Karpas-422 (cell line): ENCODE measurements around the gene KCNF1. TPM values are rescaled to one million over a fixed set of nuclear protein-coding genes. Genes with fewer than 3 reads are reported as not detected.

Source experiments
- DNase-seq: peaks from one replicate; pipeline ENCODE4 v3.0.0-alpha.2; 2015
- H2AFZ ChIP-seq: fragments of 200-600 bp; sonication (generic); 2 replicates; pipeline ENCODE4 v1.6.1; 2014; ENCODE audit warnings: antibody characterized with exemption, low read length, mixed read lengths
- H3K27ac ChIP-seq: fragments of 200-600 bp; sonication (generic); 2 replicates; pipeline ENCODE4 v1.5.1; 2014; ENCODE audit warnings: mild to moderate bottlenecking, low read length, moderate library complexity
- H3K27me3 ChIP-seq: fragments of 200-600 bp; sonication (generic); 2 replicates; pipeline ENCODE4 v1.6.1; 2014; ENCODE audit warnings: low read length, mixed read lengths
- H3K36me3 ChIP-seq: fragments of 200-600 bp; sonication (generic); 2 replicates; pipeline ENCODE4 v1.6.1; 2014; ENCODE audit warnings: low read length, mixed read lengths; ENCODE audit not compliant: insufficient read depth
- H3K4me1 ChIP-seq: fragments of 200-600 bp; sonication (generic); 2 replicates; pipeline ENCODE4 v1.6.1; 2014; ENCODE audit warnings: mild to moderate bottlenecking, low read length, mixed read lengths
- H3K4me2 ChIP-seq: fragments of 200-600 bp; sonication (generic); 2 replicates; pipeline ENCODE4 v1.6.1; 2014; ENCODE audit warnings: low read length, low read depth, mild to moderate bottlenecking; ENCODE audit not compliant: poor library complexity, severe bottlenecking
- H3K4me3 ChIP-seq: fragments of 200-600 bp; sonication (generic); 2 replicates; pipeline ENCODE4 v1.5.1; 2014; ENCODE audit warnings: mild to moderate bottlenecking, antibody characterized with exemption, low read length, mixed read lengths
- H3K79me2 ChIP-seq: fragments of 200-600 bp; sonication (generic); 2 replicates; pipeline ENCODE4 v1.6.1; 2014; ENCODE audit warnings: mild to moderate bottlenecking, low read length, mixed read lengths
- H3K9ac ChIP-seq: fragments of 200-600 bp; sonication (generic); 2 replicates; pipeline ENCODE4 v1.6.0; 2014; ENCODE audit warnings: low read length
- H3K9me2 ChIP-seq: fragments of 200-600 bp; sonication (generic), shearing (Covaris generic); replicated peaks from 2 replicates; pipeline ENCODE4 v1.6.0; 2014; ENCODE audit warnings: mild to moderate bottlenecking, low read length, moderate library complexity; ENCODE audit not compliant: insufficient read depth
- H3K9me3 ChIP-seq: fragments of 300-700, 200-600 bp; sonication (generic); 2 replicates; pipeline ENCODE4 v1.6.1; 2014; ENCODE audit warnings: low read length, mixed read lengths
- H4K20me1 ChIP-seq: fragments of 200-600 bp; sonication (generic); 2 replicates; pipeline ENCODE4 v1.6.1; 2014; ENCODE audit warnings: mild to moderate bottlenecking, antibody characterized with exemption, low read length, low read depth; ENCODE audit not compliant: insufficient read depth
- total RNA-seq: library from RNA; depleted of rRNA; stranded (reverse); fragments of >200 nt; shearing (Covaris generic); gene quantifications from 2 replicates; pipeline ENCODE4 v1.2.3, GENCODE V29; 2014; ENCODE audit warnings: low replicate concordance

Gene KCNF1
- total RNA-seq, 1 experiment from 2014 or later = not detected

- Histone ChIP-seq H3K27ac (no peak overlapping the region), H3K9me3 (no peaks in the 10 kb centered on the region), H3K79me2 (no peaks in the 10 kb centered on the region), H3K4me3 (no peak overlapping the region), H3K27me3 (no peaks in the 10 kb centered on the region), H3K4me2 (no peak overlapping the region), H3K4me1 (no peaks in the 10 kb centered on the region), H3K36me3 (no peaks in the 10 kb centered on the region), H3K9ac (no peak overlapping the region), H2AFZ (no peak overlapping the region), H4K20me1 (no peaks in the 10 kb centered on the region), H3K9me2 (no peaks in the 10 kb centered on the region)
- no peak for DNase-seq
Measured at GRCh38 chr2:10877651-10878111, 34.1 kb upstream of the KCNF1 start.

GRCh38 chr2:10878268-10878915 is 33.3 kb upstream of the KCNF1 start:
- H3K4me1 ChIP-seq = no peaks in the 10 kb centered on the region
- H3K4me3 ChIP-seq = no peak overlapping the region
- H3K9me3 ChIP-seq = no peaks in the 10 kb centered on the region
- H3K36me3 ChIP-seq = no peaks in the 10 kb centered on the region
- H3K27ac ChIP-seq = no peak overlapping the region
- H4K20me1 ChIP-seq = no peaks in the 10 kb centered on the region
- no peaks in the 10 kb centered on the region for H3K79me2 ChIP-seq
- DNase-seq = no peak
- no peak overlapping the region for H3K9ac ChIP-seq
- H3K4me2 ChIP-seq = no peak overlapping the region
- H2AFZ ChIP-seq = no peak overlapping the region
- H3K9me2 ChIP-seq = no peaks in the 10 kb centered on the region
- H3K27me3 ChIP-seq = no peaks in the 10 kb centered on the region

GRCh38 chr2:10879159-10879558 is 32.6 kb upstream of the KCNF1 start:
- Histone ChIP-seq H3K36me3 (no peaks in the 10 kb centered on the region), H3K27me3 (no peaks in the 10 kb centered on the region), H3K9ac (no peak overlapping the region), H2AFZ (no peak overlapping the region), H3K79me2 (no peaks in the 10 kb centered on the region), H3K9me2 (no peaks in the 10 kb centered on the region), H3K4me3 (no peak overlapping the region), H3K4me2 (no peak overlapping the region), H3K4me1 (no peaks in the 10 kb centered on the region), H3K9me3 (no peaks in the 10 kb centered on the region), H4K20me1 (no peaks in the 10 kb centered on the region), H3K27ac (no peak overlapping the region)
- no peak for DNase-seq

- Histone ChIP-seq H3K4me1 (no peaks in the 10 kb centered on the region), H3K36me3 (no peaks in the 10 kb centered on the region), H3K9ac (no peak overlapping the region), H4K20me1 (no peaks in the 10 kb centered on the region), H3K9me2 (no peaks in the 10 kb centered on the region), H3K27me3 (no peaks in the 10 kb centered on the region), H2AFZ (no peak overlapping the region), H3K4me3 (no peak overlapping the region), H3K79me2 (no peaks in the 10 kb centered on the region), H3K4me2 (no peak overlapping the region), H3K27ac (no peak overlapping the region), H3K9me3 (no peaks in the 10 kb centered on the region)
- no peak for DNase-seq
Measured at GRCh38 chr2:10879624-10880585, 31.8 kb upstream of the KCNF1 start.

GRCh38 chr2:10880586-10881321 is 31.0 kb upstream of the KCNF1 start:
- Histone ChIP-seq H3K4me3 (no peak overlapping the region), H4K20me1 (no peaks in the 10 kb centered on the region), H3K4me2 (no peak overlapping the region), H3K27ac (no peak overlapping the region), H3K9ac (no peak overlapping the region), H3K4me1 (no peaks in the 10 kb centered on the region), H3K9me2 (no peaks in the 10 kb centered on the region), H2AFZ (no peak overlapping the region), H3K79me2 (no peaks in the 10 kb centered on the region), H3K36me3 (no peaks in the 10 kb centered on the region), H3K9me3 (no peaks in the 10 kb centered on the region), H3K27me3 (no peaks in the 10 kb centered on the region)
- no peak for DNase-seq

GRCh38 chr2:10882568-10882967 is 29.2 kb upstream of the KCNF1 start:
- no peak for DNase-seq
- Histone ChIP-seq H2AFZ (no peak overlapping the region), H3K27me3 (no peaks in the 10 kb centered on the region)

GRCh38 chr2:10883066-10883465 is 28.7 kb upstream of the KCNF1 start:
- no peaks in the 10 kb centered on the region for H4K20me1 ChIP-seq
- no peak overlapping the region for H2AFZ ChIP-seq
- no peaks in the 10 kb centered on the region for H3K9me3 ChIP-seq
- no peaks in the 10 kb centered on the region for H3K79me2 ChIP-seq
- no peak overlapping the region for H3K4me3 ChIP-seq
- H3K9ac ChIP-seq = no peak overlapping the region
- no peaks in the 10 kb centered on the region for H3K36me3 ChIP-seq
- no peaks in the 10 kb centered on the region for H3K27me3 ChIP-seq
- H3K4me1 ChIP-seq = no peaks in the 10 kb centered on the region
- no peak overlapping the region for H3K4me2 ChIP-seq
- DNase-seq = no peak
- no peak overlapping the region for H3K27ac ChIP-seq
- no peaks in the 10 kb centered on the region for H3K9me2 ChIP-seq

More at GRCh38 chr2:10882568-10882967, 29.2 kb upstream of the KCNF1 start:
- Histone ChIP-seq H3K9me3 (no peaks in the 10 kb centered on the region), H3K27ac (no peak overlapping the region), H3K9ac (no peak overlapping the region), H3K4me1 (no peaks in the 10 kb centered on the region), H4K20me1 (no peaks in the 10 kb centered on the region), H3K79me2 (no peaks in the 10 kb centered on the region), H3K9me2 (no peaks in the 10 kb centered on the region), H3K4me2 (no peak overlapping the region), H3K4me3 (no peak overlapping the region), H3K36me3 (no peaks in the 10 kb centered on the region)
